ENCODE results near the gene PSMD6.

Gene PSMD6

GRCh38 chr3:64042952-64043351 lies 19.7 kb upstream of the PSMD6 start:
- no peak for DNase-seq

- no peak for DNase-seq
These were observed 16.9 kb upstream of the PSMD6 start for GRCh38 chr3:64039981-64040733.

GRCh38 chr3:64039332-64039731 lies 16.0 kb upstream of the PSMD6 start:
- DNase-seq = no peak

GRCh38 chr3:64038253-64038767 lies 15.0 kb upstream of the PSMD6 start:
- no peak for DNase-seq

- no peak for DNase-seq
These were observed 13.8 kb upstream of the PSMD6 start for GRCh38 chr3:64037084-64037483.

GRCh38 chr3:64033069-64033468 lies 9.8 kb upstream of the PSMD6 start:
- DNase-seq = no peak

- no peak for DNase-seq
These were observed 8.5 kb upstream of the PSMD6 start for GRCh38 chr3:64031540-64032508.

- DNase-seq = peak; percentile 84
These were observed 7.4 kb upstream of the PSMD6 start for GRCh38 chr3:64030741-64031140.

GRCh38 chr3:64029287-64029686 lies 6.0 kb upstream of the PSMD6 start:
- no peak for DNase-seq

GRCh38 chr3:64028754-64029153 lies 5.5 kb upstream of the PSMD6 start:
- DNase-seq = no peak

GRCh38 chr3:64027658-64028057 lies 4.4 kb upstream of the PSMD6 start:
- no peak for DNase-seq

- no peak for DNase-seq
These were observed 3.1 kb upstream of the PSMD6 start for GRCh38 chr3:64026346-64026745.

GRCh38 chr3:64023861-64024223 lies 548 bp upstream of the PSMD6 start:
- no peak for DNase-seq

- no peak for DNase-seq
These were observed 675 bp downstream of the PSMD6 start for GRCh38 chr3:64022451-64023186.

- DNase-seq = no peak
These were observed 1.4 kb downstream of the PSMD6 start for GRCh38 chr3:64021922-64022321.

GRCh38 chr3:64019879-64020278 lies 3.4 kb downstream of the PSMD6 start:
- DNase-seq = no peak

- no peak for DNase-seq
These were observed 4.0 kb downstream of the PSMD6 start for GRCh38 chr3:64019271-64019670.

- DNase-seq = no peak
These were observed 6.2 kb downstream of the PSMD6 start for GRCh38 chr3:64016941-64017620.

- no peak for DNase-seq
These were observed 11.6 kb downstream of the PSMD6 start for GRCh38 chr3:64011685-64012084.

GRCh38 chr3:64010199-64010598 lies 13.1 kb downstream of the PSMD6 start:
- no peak for DNase-seq

GRCh38 chr3:64009528-64009927 lies 13.8 kb downstream of the PSMD6 start:
- no peak for DNase-seq

Data from CD4-positive, alpha-beta T cell treated with Interleukin-4 for 4 hours (primary cell).